Middle frontal gyrus (tissue), 1 donor: Measurements from ENCODE around the gene SNX18.
"Not testable (repeated sequence)": the region's sequence is repeated elsewhere in the genome, so short reads cannot be mapped to it uniquely, and the experiment has no call there.

Source experiments
- DNase-seq: peaks from one replicate; pipeline ENCODE4 v3.0.0-alpha.2; 2015; ENCODE audit warnings: low spot score; ENCODE audit errors: extremely low spot score

SNX18 gene

GRCh38 chr5:54518818-54519508, 1.4 kb downstream of the SNX18 start:
- no peak for DNase-seq

DNA sequence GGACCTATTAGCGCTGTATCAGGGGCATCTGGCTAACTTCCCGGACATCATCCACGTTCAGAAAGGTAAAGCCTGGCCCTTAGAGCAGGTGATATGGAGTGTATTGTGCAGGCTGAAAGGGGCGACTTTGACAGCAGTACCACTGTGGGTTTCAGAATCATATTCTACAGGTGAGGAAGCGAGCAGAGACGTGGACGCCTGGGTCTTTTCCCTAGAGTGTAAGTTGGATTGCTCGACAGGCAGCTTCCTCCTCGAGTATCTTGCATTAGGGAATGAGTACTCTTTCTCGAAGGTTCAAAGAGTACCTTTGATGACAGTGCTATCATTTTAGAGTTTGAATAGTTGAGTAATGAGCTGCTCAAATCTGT, 1.9 kb downstream of the SNX18 start:
- no peak for DNase-seq

DNA sequence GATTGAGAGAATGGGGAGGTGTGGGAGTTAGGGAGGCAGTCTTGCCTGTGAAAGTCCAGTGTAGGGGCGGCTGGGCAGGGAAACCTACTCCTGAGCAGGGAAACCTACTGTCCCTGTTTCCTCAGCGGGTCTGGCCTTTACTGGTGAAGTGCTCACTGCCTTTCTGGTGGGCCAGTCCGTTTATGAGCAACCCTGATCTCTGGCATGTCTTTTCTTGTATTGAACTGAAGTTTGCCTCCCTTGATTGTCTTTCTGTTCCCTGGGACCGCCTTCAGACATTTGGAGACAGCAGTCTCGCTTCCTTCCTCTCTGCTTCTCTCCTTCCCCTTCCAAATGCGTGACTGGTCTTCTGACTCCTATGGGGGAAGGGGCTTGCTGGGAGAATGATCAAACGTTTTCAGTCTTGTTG, 2.9 kb downstream of the SNX18 start:
- DNase-seq: no peak

DNA sequence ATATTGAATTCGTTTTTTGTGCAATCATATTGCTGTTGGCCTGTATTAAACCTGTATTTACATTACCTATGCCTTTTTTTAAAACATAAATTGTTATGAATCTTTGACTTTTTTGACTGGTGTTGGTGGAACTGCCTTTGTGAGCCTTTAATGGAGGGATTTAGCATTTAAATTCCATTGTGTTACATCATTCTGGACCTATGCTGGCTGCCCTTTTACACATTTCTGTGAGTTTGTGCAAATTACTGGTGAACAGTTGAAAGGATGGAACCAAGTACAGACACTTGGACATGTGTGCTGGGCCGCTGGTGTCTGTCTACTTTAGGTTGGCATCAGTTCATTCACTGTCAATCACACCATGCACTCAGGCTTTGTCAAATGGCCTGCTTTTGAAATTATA, 3.4 kb downstream of the SNX18 start:
- DNase-seq: no peak

DNA sequence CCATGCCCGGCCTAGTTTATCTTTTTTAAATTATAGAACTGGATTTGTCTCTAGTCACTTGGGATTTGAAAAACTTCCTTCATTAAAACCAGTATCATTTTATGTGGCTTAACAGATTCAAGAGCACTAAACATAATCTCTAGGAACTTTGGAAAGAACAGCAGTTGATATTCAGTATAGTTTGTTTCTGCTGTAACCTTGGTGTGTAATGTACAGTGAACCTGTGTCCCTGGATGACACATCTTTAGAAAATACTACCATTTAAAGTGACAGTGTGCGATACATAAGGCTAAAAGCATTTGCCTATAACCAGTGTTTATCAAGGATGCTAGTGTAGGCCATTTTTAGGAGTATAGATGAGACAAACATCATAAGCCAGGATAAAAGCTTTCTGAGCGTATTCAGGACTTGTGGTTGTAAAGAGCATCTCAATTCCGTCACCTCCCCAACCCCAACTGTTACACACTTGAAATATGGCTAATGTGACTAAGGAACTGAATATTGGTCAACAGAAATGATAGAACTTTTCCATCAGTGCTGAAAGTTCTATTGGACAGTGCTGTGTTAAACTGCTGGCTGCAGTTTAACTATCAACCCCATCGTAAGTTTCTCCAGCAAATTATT, 4.4 kb downstream of the SNX18 start:
- DNase-seq: no peak

GRCh38 chr5:54523534-54523933, 6.0 kb downstream of the SNX18 start:
- DNase-seq: no peak

GRCh38 chr5:54524082-54524481, 6.5 kb downstream of the SNX18 start:
- DNase-seq: no peak

- no peak for DNase-seq
Observed at GRCh38 chr5:54524704-54525103, 7.1 kb downstream of the SNX18 start.

- DNase-seq: no peak
Observed at GRCh38 chr5:54525261-54525660, 7.7 kb downstream of the SNX18 start.

- DNase-seq: no peak
Observed at GRCh38 chr5:54525692-54526091, 8.1 kb downstream of the SNX18 start.

DNA sequence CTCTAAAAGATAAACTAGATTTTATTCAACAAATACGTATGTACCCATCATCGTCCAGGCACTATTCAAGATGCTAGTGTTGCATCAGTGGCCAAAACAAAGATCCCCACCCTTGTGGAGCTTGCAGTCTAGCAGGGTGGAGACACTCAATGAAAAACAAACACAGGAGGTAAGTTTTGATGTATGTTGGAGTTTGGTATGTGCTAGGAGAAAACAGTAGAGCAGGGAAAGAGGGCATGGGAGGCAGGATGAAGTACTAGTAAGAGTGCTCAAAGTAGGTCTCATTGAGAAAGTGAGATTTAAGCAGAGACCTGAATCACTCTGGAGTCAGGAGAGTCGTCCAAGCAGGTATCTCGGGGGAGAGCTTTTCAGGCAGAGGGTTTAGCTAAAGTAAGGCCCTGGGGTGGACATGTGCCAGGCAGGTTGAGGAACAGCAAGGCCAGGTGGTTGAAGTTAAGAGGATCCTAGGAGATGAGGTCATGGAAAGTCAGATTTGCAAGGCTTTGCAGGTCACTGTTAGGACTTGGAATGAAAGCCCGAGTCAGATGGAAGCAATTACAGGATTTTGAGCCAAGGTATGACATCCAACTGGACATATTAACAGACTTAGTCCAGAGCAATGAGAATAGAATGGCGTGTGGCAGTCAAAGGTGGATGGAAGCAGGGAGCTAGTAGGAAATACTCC, 9.2 kb downstream of the SNX18 start:
- no peak for DNase-seq

DNA sequence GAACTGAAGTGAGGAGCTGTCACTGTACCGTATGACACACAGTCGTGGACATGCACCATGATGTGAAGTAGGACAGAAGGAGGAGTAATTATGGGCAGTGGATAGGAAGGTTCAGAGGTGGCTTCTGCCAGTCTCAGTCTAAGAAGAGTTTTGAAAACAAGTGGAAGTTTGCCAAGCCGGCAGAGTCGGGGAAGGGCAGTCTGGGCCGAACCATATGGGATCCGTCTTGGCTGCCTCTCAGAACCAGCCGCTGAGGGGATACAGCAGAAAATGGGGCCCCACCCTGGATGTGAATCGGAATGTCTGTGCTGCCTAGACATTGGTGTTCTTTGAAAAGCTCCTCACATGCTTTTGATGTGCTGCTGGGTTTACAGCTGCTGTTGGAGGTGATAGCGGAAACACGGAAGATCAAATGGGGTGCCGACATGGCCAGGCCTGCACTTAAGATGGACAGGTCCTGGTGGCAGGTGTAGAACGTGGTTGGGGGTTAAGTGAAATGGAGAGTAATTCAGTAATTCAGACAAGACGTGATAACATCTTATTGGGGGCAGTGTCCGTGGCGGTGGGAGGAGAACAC, 11.2 kb downstream of the SNX18 start:
- DNase-seq: no peak

GRCh38 chr5:54529565-54529964, 12.0 kb downstream of the SNX18 start:
- DNase-seq: no peak

- DNase-seq: no peak
Observed at GRCh38 chr5:54531546-54531945, 14.0 kb downstream of the SNX18 start.

DNA sequence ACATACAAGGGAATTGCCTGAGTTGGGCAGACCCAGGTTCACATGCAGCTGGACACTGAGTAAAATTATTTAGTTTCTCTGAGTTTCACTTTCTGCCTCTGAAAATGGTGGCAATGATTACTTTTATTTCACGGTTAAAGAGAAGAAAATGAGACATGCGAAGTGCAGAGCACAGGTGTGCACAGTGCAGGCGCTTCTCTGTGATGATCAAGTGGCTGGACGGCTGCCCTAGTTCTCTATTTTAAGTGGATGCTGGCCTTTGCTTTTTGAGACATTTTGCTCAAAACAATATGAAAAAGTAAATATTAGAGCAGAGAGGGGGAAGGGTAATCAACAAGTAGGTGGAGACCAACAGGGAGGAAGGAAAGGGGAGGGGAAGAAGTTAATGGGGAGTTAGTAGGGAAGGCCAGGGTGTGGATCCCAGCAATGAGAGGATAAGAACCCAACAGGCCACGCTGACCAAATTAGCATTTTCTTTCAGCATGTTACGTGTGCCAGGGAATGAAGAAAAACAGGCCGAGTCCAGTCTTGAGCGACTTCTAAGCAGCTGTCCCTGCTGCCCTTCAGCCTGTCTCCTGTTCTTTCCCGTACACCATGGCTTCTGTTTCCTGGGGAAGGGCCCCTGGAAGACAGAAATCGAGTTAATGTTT, 16.1 kb downstream of the SNX18 start:
- DNase-seq: no peak

- DNase-seq: no peak
Observed at GRCh38 chr5:54534191-54535004, 16.8 kb downstream of the SNX18 start.

DNA sequence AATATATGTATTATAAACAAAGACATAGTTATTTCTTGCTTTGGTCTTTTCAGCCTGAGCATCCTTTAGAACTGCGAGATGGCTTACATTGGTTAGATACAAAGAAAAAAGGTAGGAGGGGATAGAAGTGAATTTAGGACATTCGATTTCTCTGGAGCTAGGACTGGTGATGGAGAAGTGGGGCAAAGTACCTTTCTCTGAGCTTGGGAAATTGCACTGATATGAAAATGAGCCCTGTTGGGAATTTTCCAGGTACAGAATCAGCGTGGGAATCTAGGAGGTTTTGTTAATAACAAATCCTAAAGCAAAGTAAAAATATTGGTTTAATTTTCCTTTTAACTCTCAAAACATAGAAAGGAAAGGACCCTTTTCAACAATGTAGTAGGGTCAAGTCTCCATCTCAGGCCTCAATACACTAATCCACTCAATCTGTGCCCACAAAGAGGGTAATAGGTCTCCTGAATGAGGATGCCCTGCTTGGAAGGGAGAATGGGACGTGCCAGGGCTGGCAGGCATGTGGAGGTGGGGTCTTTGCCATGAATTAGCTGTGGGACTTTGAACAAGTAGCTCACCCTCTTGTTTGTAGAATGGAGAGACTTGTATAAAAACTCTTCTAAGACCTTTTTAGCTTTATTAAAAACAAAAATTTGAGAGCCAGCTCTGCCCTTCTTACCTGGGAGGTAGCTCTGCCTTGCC, 17.7 kb downstream of the SNX18 start:
- no peak for DNase-seq

DNA sequence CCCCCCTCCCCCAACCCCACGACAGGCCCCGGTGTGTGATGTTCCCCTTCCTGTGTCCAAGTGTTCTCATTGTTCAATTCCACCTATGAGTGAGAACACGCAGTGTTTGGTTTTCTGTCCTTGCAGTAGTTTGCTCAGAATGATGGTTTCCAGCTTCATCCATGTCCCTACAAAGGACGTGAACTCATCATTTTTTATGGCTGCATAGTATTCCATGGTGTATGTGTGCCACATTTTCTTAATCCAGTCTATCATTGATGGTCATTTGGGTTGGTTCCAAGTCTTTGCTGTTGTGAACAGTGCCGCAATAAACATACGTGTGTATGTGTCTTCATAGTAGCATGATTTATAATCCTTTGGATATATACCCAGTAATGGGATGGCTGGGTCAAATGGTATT, 18.8 kb downstream of the SNX18 start:
- DNase-seq: not testable (repeated sequence)

DNA sequence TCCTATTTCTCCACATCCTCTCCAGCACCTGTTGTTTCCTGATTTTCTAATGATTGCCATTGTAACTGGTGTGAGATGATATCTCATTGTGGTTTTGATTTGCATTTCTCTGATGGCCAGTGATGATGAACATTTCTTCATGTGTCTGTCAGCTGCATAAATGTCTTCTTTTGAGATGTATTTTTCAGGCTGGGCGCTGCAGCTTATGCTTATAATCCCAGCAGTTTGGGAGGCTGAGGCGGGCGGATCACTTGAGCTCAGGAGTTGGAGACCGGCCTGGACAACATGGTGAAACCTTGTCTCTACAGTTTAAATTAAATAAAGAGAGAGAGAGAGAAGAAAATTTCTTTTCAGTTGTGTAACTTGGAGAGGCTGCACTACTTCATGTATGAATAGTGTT, 19.3 kb downstream of the SNX18 start:
- DNase-seq: not testable (repeated sequence)

DNA sequence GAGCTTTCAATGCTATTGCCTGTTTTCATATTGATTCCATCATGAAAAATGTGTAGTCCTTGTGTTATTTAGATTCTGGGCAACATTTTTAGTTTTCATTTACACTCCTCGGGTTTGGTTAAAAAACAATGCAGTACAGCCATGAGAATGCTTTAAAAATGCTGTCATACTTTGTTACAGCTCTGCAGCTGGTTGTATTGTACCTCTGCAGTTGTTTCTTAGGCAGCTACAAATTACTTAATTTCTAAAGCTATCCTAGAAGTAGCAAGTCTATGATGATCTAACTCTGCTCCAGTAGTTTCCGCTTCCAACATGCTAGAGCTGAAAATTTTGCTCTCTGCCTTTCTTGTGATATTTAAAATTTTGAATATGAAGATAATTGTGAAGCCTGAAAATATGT, 20.2 kb downstream of the SNX18 start:
- DNase-seq: no peak
